T-helper 1 cell treated with Interleukin-12 subunit alpha and Interleukin-12 subunit beta and Interleukin-4 antibody, amounts not matched to agents 30 μg/mL and 1 μg/mL, for 36 hours (primary cell): ENCODE measurements around the gene PRMT7.
A peak's percentile ranks its signal among the peaks of the same experiment; 100 is the strongest.

ENCODE experiments used
- H3K27ac Mint-ChIP-seq: one replicate; pipeline ENCODE4 v1.8.0; 2021; ENCODE audit warnings: mild to moderate bottlenecking, mixed read lengths
- H3K27me3 Mint-ChIP-seq: one replicate; pipeline ENCODE4 v1.8.0; 2021; ENCODE audit warnings: low read depth, mixed read lengths
- H3K36me3 Mint-ChIP-seq: one replicate; pipeline ENCODE4 v1.8.0; 2021; ENCODE audit warnings: low read depth, mixed read lengths
- H3K4me1 Mint-ChIP-seq: one replicate; pipeline ENCODE4 v1.8.0; 2021; ENCODE audit warnings: low read depth, mixed read lengths
- H3K4me3 Mint-ChIP-seq: one replicate; pipeline ENCODE4 v1.8.0; 2021; ENCODE audit warnings: mild to moderate bottlenecking, moderate library complexity, mixed read lengths
- H3K9me3 Mint-ChIP-seq: one replicate; pipeline ENCODE4 v1.8.0; 2021; ENCODE audit warnings: mixed read lengths

Gene PRMT7, protein sequence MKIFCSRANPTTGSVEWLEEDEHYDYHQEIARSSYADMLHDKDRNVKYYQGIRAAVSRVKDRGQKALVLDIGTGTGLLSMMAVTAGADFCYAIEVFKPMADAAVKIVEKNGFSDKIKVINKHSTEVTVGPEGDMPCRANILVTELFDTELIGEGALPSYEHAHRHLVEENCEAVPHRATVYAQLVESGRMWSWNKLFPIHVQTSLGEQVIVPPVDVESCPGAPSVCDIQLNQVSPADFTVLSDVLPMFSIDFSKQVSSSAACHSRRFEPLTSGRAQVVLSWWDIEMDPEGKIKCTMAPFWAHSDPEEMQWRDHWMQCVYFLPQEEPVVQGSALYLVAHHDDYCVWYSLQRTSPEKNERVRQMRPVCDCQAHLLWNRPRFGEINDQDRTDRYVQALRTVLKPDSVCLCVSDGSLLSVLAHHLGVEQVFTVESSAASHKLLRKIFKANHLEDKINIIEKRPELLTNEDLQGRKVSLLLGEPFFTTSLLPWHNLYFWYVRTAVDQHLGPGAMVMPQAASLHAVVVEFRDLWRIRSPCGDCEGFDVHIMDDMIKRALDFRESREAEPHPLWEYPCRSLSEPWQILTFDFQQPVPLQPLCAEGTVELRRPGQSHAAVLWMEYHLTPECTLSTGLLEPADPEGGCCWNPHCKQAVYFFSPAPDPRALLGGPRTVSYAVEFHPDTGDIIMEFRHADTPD

DNA sequence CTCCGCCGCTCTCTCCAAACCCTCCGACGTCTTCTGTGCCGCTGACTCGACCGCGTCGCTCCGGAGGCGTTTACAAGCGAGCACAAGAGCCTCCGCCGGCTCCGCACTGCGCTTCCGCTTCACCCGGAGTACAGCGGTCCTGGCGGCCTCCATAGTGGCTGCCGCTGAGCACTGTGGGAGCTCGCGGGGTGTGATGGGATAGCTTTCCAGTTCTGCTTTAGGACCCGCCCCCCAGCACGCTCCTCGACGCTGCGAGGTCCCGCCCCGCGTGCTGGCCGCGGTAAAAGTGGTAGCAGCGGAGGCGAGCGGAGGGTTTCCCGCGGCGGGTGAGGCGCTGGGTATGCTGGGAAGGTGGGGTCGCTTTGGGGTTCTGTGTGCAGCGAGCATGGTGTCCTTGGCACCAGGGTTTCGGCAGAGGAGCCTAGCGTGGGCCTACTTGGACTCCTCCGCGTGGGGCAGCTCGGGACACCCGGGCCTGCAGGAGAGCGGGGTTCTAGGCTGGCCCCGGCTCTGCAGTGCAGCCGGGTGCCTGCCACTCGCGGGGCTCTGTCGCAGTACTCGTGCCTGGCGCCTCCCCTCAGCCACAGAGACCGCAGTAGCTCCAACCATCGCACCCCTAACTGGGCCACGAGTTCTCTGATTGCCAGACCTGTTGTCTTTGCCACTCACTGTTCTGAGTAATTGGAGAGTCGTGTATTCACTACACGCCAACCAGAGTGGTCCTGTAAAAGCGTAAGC lies at the start of gene PRMT7, which contains the start of gene SLC7A6OS:
Gene PRMT7 (plus strand): TSS at position 246 of the 738 bp plus-strand sequence. CDS start 4,961 bp downstream, outside the sequence.
Gene SLC7A6OS (minus strand): TSS at position 173 of the 738 bp plus-strand sequence. CDS start 20 bp downstream, at position 153.
- H3K27ac Mint-ChIP-seq: peak within 1 kb of the TSS; percentile 90
- H3K36me3 Mint-ChIP-seq: peaks cover 36% of the 10 kb centered on the region
- no peaks in the 10 kb centered on the region for H3K9me3 Mint-ChIP-seq
- H3K4me3 Mint-ChIP-seq: peak within 1 kb of the TSS; percentile 94
- H3K4me1 Mint-ChIP-seq: peaks cover 34% of the 10 kb centered on the region
- no peaks in the 10 kb centered on the region for H3K27me3 Mint-ChIP-seq

GRCh38 chr16:68263559-68264127 lies 47.2 kb upstream of the PRMT7 start:
- Mint-ChIP-seq H3K27me3 (no peaks in the 10 kb centered on the region), H3K4me3 (peak overlapping the region; percentile 91), H3K27ac (peak overlapping the region; percentile 97), H3K4me1 (peaks cover 34% of the 10 kb centered on the region), H3K9me3 (no peaks in the 10 kb centered on the region), H3K36me3 (peaks cover 19% of the 10 kb centered on the region)

GRCh38 chr16:68264128-68265077 lies 46.4 kb upstream of the PRMT7 start, which contains the start of gene SLC7A6:
TSS of gene SLC7A6 (plus strand) at chr16:68264526. CDS start at chr16:68274727, 10,201 bp downstream.
- H3K4me1 Mint-ChIP-seq: peaks cover 39% of the 10 kb centered on the region
- H3K27ac Mint-ChIP-seq: peak within 1 kb of the TSS; percentile 97
- H3K9me3 Mint-ChIP-seq: no peaks in the 10 kb centered on the region
- H3K27me3 Mint-ChIP-seq: no peaks in the 10 kb centered on the region
- peaks cover 22% of the 10 kb centered on the region for H3K36me3 Mint-ChIP-seq
- H3K4me3 Mint-ChIP-seq: peak within 1 kb of the TSS; percentile 95

- H3K9me3 Mint-ChIP-seq: no peaks in the 10 kb centered on the region
Measured at GRCh38 chr16:68265078-68265920, 45.5 kb upstream of the PRMT7 start.

GRCh38 chr16:68267612-68268405 lies 43.0 kb upstream of the PRMT7 start:
- Mint-ChIP-seq H3K27me3 (no peaks in the 10 kb centered on the region), H3K9me3 (no peaks in the 10 kb centered on the region), H3K36me3 (peaks cover 32% of the 10 kb centered on the region), H3K27ac (peak overlapping the region; percentile 64), H3K4me3 (peak overlapping the region; percentile 24), H3K4me1 (peaks cover 58% of the 10 kb centered on the region)

More at GRCh38 chr16:68265078-68265920, 45.5 kb upstream of the PRMT7 start:
- peaks cover 48% of the 10 kb centered on the region for H3K4me1 Mint-ChIP-seq
- H3K27ac Mint-ChIP-seq: peak overlapping the region; percentile 97
- peaks cover 24% of the 10 kb centered on the region for H3K36me3 Mint-ChIP-seq
- H3K4me3 Mint-ChIP-seq: peak overlapping the region; percentile 95
- no peaks in the 10 kb centered on the region for H3K27me3 Mint-ChIP-seq

- Mint-ChIP-seq H3K4me1 (peaks cover 68% of the 10 kb centered on the region), H3K36me3 (peaks cover 48% of the 10 kb centered on the region), H3K27me3 (no peaks in the 10 kb centered on the region), H3K4me3 (no peak overlapping the region), H3K27ac (peak overlapping the region; percentile 75), H3K9me3 (no peaks in the 10 kb centered on the region)
Measured at GRCh38 chr16:68269793-68270192, 41.0 kb upstream of the PRMT7 start.

- Mint-ChIP-seq H3K4me3 (no peak overlapping the region), H3K9me3 (no peaks in the 10 kb centered on the region), H3K36me3 (peaks cover 45% of the 10 kb centered on the region), H3K27ac (peak overlapping the region; percentile 57), H3K4me1 (peaks cover 70% of the 10 kb centered on the region), H3K27me3 (no peaks in the 10 kb centered on the region)
Measured at GRCh38 chr16:68270353-68270752, 40.5 kb upstream of the PRMT7 start.

GRCh38 chr16:68272507-68273209 lies 38.2 kb upstream of the PRMT7 start:
- no peaks in the 10 kb centered on the region for H3K27me3 Mint-ChIP-seq
- peaks cover 71% of the 10 kb centered on the region for H3K4me1 Mint-ChIP-seq
- H3K27ac Mint-ChIP-seq: peak overlapping the region; percentile 90
- peaks cover 51% of the 10 kb centered on the region for H3K36me3 Mint-ChIP-seq
- H3K9me3 Mint-ChIP-seq: no peaks in the 10 kb centered on the region
- H3K4me3 Mint-ChIP-seq: peak overlapping the region; percentile 74

DNA sequence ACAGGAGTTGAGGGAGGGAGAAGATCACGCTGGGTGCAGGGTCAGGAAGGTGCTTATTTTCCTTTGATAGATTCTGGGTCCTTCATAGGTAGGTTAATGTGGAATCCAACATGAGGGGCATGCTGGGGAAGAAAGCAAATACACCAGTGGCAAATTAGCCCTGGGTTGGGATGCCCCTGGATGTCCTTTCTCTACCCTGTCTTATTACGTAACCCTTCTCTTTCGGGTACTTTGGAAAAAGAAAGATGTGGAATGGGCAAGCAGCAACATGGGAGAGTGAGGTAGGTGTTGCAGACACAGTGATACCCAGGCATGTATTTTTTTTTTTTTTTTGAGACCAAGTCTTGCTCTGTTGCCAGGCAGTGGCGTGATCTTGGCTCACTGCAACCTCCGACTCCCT lies 37.4 kb upstream of the PRMT7 start:
- H3K4me1 Mint-ChIP-seq: peaks cover 66% of the 10 kb centered on the region

DNA sequence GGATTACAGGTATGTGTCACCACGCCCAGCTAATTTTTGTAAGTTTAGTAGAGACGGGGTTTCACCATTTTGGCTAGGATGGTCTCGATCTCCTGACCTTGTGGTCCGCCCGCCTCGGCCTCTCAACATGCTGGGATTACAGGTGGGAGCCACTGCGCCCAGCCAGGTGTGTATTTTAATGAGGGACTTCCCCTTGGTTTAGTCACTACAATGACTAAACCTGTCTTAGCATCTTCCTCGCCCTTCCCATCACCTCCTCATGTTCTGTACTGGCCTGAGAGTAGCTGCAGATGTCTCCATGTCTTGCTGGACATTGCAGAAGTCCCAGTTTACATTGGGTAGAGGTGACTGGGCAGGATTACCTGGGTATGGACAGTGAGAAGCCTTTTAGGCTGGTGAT lies 36.9 kb upstream of the PRMT7 start:
- Mint-ChIP-seq H3K4me3 (peak overlapping the region; percentile 48), H3K27ac (peak overlapping the region; percentile 80), H3K4me1 (peaks cover 66% of the 10 kb centered on the region), H3K27me3 (no peaks in the 10 kb centered on the region), H3K9me3 (no peaks in the 10 kb centered on the region), H3K36me3 (peaks cover 45% of the 10 kb centered on the region)

More for the DNA sequence above, 37.4 kb upstream of the PRMT7 start:
- no peaks in the 10 kb centered on the region for H3K9me3 Mint-ChIP-seq
- peak overlapping the region; percentile 90 for H3K27ac Mint-ChIP-seq
- peaks cover 45% of the 10 kb centered on the region for H3K36me3 Mint-ChIP-seq
- H3K27me3 Mint-ChIP-seq: no peaks in the 10 kb centered on the region
- peak overlapping the region; percentile 74 for H3K4me3 Mint-ChIP-seq

- Mint-ChIP-seq H3K4me1 (peaks cover 63% of the 10 kb centered on the region), H3K36me3 (peaks cover 42% of the 10 kb centered on the region), H3K27me3 (no peaks in the 10 kb centered on the region)
Measured at GRCh38 chr16:68274441-68274840, 36.4 kb upstream of the PRMT7 start.

More at GRCh38 chr16:68274441-68274840, 36.4 kb upstream of the PRMT7 start:
- H3K9me3 Mint-ChIP-seq: no peaks in the 10 kb centered on the region
- peak overlapping the region; percentile 48 for H3K4me3 Mint-ChIP-seq
- peak overlapping the region; percentile 80 for H3K27ac Mint-ChIP-seq
